Limb (tissue), 2 donors: Measurements from ENCODE around the gene GOLGA6L25.
"Not testable (repeated sequence)": the region's sequence is repeated elsewhere in the genome, so short reads cannot be mapped to it uniquely, and the experiment has no call there.

ENCODE experiments used
- DNase-seq, 2 donors: peaks; one replicate each; pipeline ENCODE4 v3.0.0-alpha.2; 2016; ENCODE audit errors: extremely low spot score in 2 of 2

The GOLGA6L25 gene

GRCh38 chr15:28553268-28553667 lies at the start of gene GOLGA6L25:
GOLGA6L25 (plus strand) TSS chr15:28553568; CDS start chr15:28553629, 61 bp downstream.
- not testable (repeated sequence) for DNase-seq

GRCh38 chr15:28508217-28508889 lies 45.0 kb upstream of the GOLGA6L25 start:
- DNase-seq: not testable (repeated sequence)

GRCh38 chr15:28514128-28514527 lies 39.2 kb upstream of the GOLGA6L25 start:
- not testable (repeated sequence) for DNase-seq

- DNase-seq: not testable (repeated sequence)
Observed at GRCh38 chr15:28515208-28515607, 38.2 kb upstream of the GOLGA6L25 start.

GRCh38 chr15:28532954-28533353 lies 20.4 kb upstream of the GOLGA6L25 start, which contains the start of gene GOLGA8G:
GOLGA8G (minus strand) TSS chr15:28532971; CDS start chr15:28532909, 62 bp downstream.
- not testable (repeated sequence) for DNase-seq

- not testable (repeated sequence) for DNase-seq
Observed at GRCh38 chr15:28573351-28573750, 20.0 kb downstream of the GOLGA6L25 start.

- DNase-seq: not testable (repeated sequence)
Observed at GRCh38 chr15:28588977-28589606, 35.7 kb downstream of the GOLGA6L25 start.

- DNase-seq: not testable (repeated sequence)
Observed at GRCh38 chr15:28589769-28590168, 36.4 kb downstream of the GOLGA6L25 start.

- DNase-seq: not testable (repeated sequence)
Observed at GRCh38 chr15:28592395-28592794, 39.0 kb downstream of the GOLGA6L25 start.

GRCh38 chr15:28593424-28594129 lies 40.2 kb downstream of the GOLGA6L25 start:
- DNase-seq: not testable (repeated sequence)

- DNase-seq: not testable (repeated sequence)
Observed at GRCh38 chr15:28597471-28597870, 44.1 kb downstream of the GOLGA6L25 start.

- not testable (repeated sequence) for DNase-seq
Observed at GRCh38 chr15:28598209-28598608, 44.8 kb downstream of the GOLGA6L25 start.

GRCh38 chr15:28602152-28602551 lies 48.8 kb downstream of the GOLGA6L25 start:
- not testable (repeated sequence) for DNase-seq
